GM23248 (cell line): ENCODE data around the gene DPYD. TPM values are rescaled to one million over a fixed set of nuclear protein-coding genes. Genes with fewer than 3 reads are reported as not detected.

Experiments
- DNase-seq: peaks from one replicate; pipeline ENCODE4 v3.0.0-alpha.2; 2015
- H2AFZ ChIP-seq: fragments of 200-600 bp; sonication (generic); 2 replicates; pipeline ENCODE4 v1.6.1; 2016; ENCODE audit warnings: antibody characterized with exemption
- H3F3A ChIP-seq: fragments of 200-600 bp; sonication (generic); 2 replicates; pipeline ENCODE4 v1.6.1; 2016; ENCODE audit warnings: mild to moderate bottlenecking, antibody characterized with exemption, mixed run types; ENCODE audit not compliant: insufficient read depth
- H3K27ac ChIP-seq: fragments of 200-600 bp; sonication (generic); 2 replicates; pipeline ENCODE4 v1.5.1; 2016; ENCODE audit warnings: mild to moderate bottlenecking
- H3K27me3 ChIP-seq: fragments of 200-600 bp; sonication (generic); replicated peaks from 2 replicates; pipeline ENCODE4 v1.6.1; 2016; ENCODE audit warnings: mild to moderate bottlenecking; ENCODE audit not compliant: insufficient read depth
- H3K36me3 ChIP-seq: fragments of 200-600 bp; sonication (generic); 2 replicates; pipeline ENCODE4 v1.6.1; 2016; ENCODE audit warnings: low read depth, mild to moderate bottlenecking
- H3K4me1 ChIP-seq: fragments of 200-600 bp; sonication (generic); 2 replicates; pipeline ENCODE4 v1.6.1; 2016; ENCODE audit warnings: mild to moderate bottlenecking; ENCODE audit not compliant: insufficient read depth
- H3K4me2 ChIP-seq: fragments of 200-600 bp; sonication (generic); one replicate; pipeline ENCODE4 v1.6.1; 2016; ENCODE audit warnings: mild to moderate bottlenecking; ENCODE audit not compliant: unreplicated experiment
- H3K4me3 ChIP-seq: fragments of 200-600 bp; sonication (generic); 2 replicates; pipeline ENCODE4 v1.5.1; 2016; ENCODE audit warnings: mild to moderate bottlenecking
- H3K79me2 ChIP-seq: fragments of 200-600 bp; sonication (generic); 2 replicates; pipeline ENCODE4 v1.6.1; 2016; ENCODE audit warnings: mild to moderate bottlenecking; ENCODE audit not compliant: insufficient read depth
- H3K9ac ChIP-seq: fragments of 200-600 bp; sonication (generic); 2 replicates; pipeline ENCODE4 v1.6.1; 2016; ENCODE audit warnings: mild to moderate bottlenecking
- H3K9me2 ChIP-seq: fragments of 200-600 bp; sonication (generic); 2 replicates; pipeline ENCODE4 v1.6.1; 2016; ENCODE audit warnings: mixed run types, mild to moderate bottlenecking, moderate library complexity; ENCODE audit not compliant: insufficient read depth
- H3K9me3 ChIP-seq: fragments of 200-600 bp; sonication (generic); one replicate; pipeline ENCODE4 v1.6.1; 2017; ENCODE audit warnings: low read depth
- H4K20me1 ChIP-seq: fragments of 200-600 bp; sonication (generic); 2 replicates; pipeline ENCODE4 v1.6.0; 2016; ENCODE audit not compliant: insufficient read depth
- EZH2 ChIP-seq: fragments of 200-600 bp; sonication (generic); IDR thresholded peaks from 2 replicates; pipeline ENCODE4 v1.6.1; 2018; ENCODE audit warnings: antibody characterized with exemption, mild to moderate bottlenecking; ENCODE audit not compliant: insufficient read depth, poor library complexity, severe bottlenecking
- EZH2phosphoT487 ChIP-seq: fragments of 200-600 bp; sonication (generic); IDR thresholded peaks from 2 replicates; pipeline ENCODE4 v1.6.1; 2018; ENCODE audit warnings: antibody characterized with exemption, moderate library complexity, mild to moderate bottlenecking, low read depth; ENCODE audit not compliant: insufficient read depth
- WGBS, 2 experiments: methylation state at CpG; one replicate each; pipeline ENCODE4 v1.1.6; 2015 to 2017; ENCODE audit warnings: low lambda C conversion rate in 2 of 2, low coverage in 1 of 2; ENCODE audit errors: missing lambda C conversion rate in 2 of 2; 5-methylcytosine and 5-hydroxymethylcytosine counted together
- in situ Hi-C: fragments of 300-500 bp; cut with MboI; formaldehyde crosslinking; loops from 2 replicates; pipeline ENCODE4 v1.15.0; 2020
- polyA plus RNA-seq: library from polyadenylated mRNA; unstranded; fragments of >200 nt; fragmentation: Nextera tagmentation; extraction: Ambion mirVana; gene quantifications from 2 replicates; pipeline ENCODE4 v1.2.1, GENCODE V29; 2016
- total RNA-seq: library from RNA; depleted of rRNA; stranded (reverse); fragments of >200 nt; shearing (Covaris generic); gene quantifications from 2 replicates; pipeline ENCODE4 v1.2.3, GENCODE V29; 2014

DPYD gene
- total and polyA plus RNA-seq, 2 experiments from 2014 or later, result 38.4 to 70.7 TPM

- Histone ChIP-seq H3K9ac (no peak overlapping the region), H3K27me3 (no peaks in the 10 kb centered on the region), H3K9me2 (no peaks in the 10 kb centered on the region), H3K36me3 (no peaks in the 10 kb centered on the region), H3K4me2 (no peak overlapping the region), H3K27ac (no peak overlapping the region), H3K4me1 (0 out of 2 replicates have a peak, but pooled peaks cover 8% of the 10 kb centered on the region), H3K4me3 (no peak overlapping the region), H3K9me3 (no peaks in the 10 kb centered on the region), H3K79me2 (no peaks in the 10 kb centered on the region), H4K20me1 (no peaks in the 10 kb centered on the region), H3F3A (no peaks in the 10 kb centered on the region), H2AFZ (no peak overlapping the region)
- TF ChIP-seq EZH2phosphoT487 (no peak), EZH2 (no peak)
- DNase-seq, result no peak
- in situ Hi-C loops, result no loop called here
- WGBS, 2 experiments, result 77 to 78% methylated on average over 2 of the region's 2 CpGs
Measured at GRCh38 chr1:97634758-97635157, 286.1 kb downstream of the DPYD start.

DNA sequence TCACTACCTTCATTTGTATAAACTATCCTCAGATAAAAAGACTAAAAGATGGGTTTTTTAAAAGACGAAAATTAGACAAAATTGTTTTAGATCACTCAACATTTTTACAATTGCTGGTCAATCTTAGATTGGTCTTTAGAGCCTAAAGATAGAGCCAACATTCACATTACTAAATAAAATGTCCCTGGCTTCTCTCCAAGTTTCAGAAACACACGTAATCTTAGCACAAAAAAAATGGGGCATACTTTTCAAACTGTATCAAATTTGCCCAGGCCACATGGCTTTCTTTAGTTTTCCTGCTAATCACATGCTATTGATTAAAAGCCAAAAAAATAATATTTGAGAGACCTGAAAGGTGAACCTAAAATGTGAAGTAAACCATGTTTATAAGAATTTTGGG, 288.1 kb downstream of the DPYD start:
- no peak overlapping the region for H3K27ac ChIP-seq
- WGBS, 2 experiments, result 84% methylated on average over 2 of the region's 2 CpGs
- no peak for DNase-seq

GRCh38 chr1:97632075-97632474, 288.8 kb downstream of the DPYD start:
- Histone ChIP-seq H3K4me2 (no peak overlapping the region), H3K4me3 (no peak overlapping the region), H2AFZ (no peak overlapping the region), H3F3A (no peaks in the 10 kb centered on the region), H4K20me1 (no peaks in the 10 kb centered on the region), H3K9ac (no peak overlapping the region), H3K36me3 (no peaks in the 10 kb centered on the region), H3K27ac (no peak overlapping the region), H3K79me2 (no peaks in the 10 kb centered on the region), H3K9me2 (no peaks in the 10 kb centered on the region), H3K4me1 (0 out of 2 replicates have a peak, but pooled peaks cover 2% of the 10 kb centered on the region), H3K27me3 (no peaks in the 10 kb centered on the region), H3K9me3 (no peaks in the 10 kb centered on the region)
- in situ Hi-C loops, result no loop called here
- no peak for DNase-seq
- TF ChIP-seq EZH2phosphoT487, result no peak
- no peak for TF ChIP-seq EZH2
- WGBS, 2 experiments, result 64 to 70% methylated on average over 4 of the region's 4 CpGs

More for the DNA sequence above, 288.1 kb downstream of the DPYD start:
- Histone ChIP-seq H3K4me3 (no peak overlapping the region), H3K9me2 (no peaks in the 10 kb centered on the region), H3K9me3 (no peaks in the 10 kb centered on the region), H3K4me1 (0 out of 2 replicates have a peak, but pooled peaks cover 8% of the 10 kb centered on the region), H3F3A (no peaks in the 10 kb centered on the region), H2AFZ (no peak overlapping the region), H4K20me1 (no peaks in the 10 kb centered on the region), H3K36me3 (no peaks in the 10 kb centered on the region), H3K4me2 (no peak overlapping the region), H3K9ac (no peak overlapping the region), H3K79me2 (no peaks in the 10 kb centered on the region), H3K27me3 (no peaks in the 10 kb centered on the region)
- TF ChIP-seq EZH2phosphoT487 (no peak), EZH2 (no peak)
- in situ Hi-C loops, result no loop called here

DNA sequence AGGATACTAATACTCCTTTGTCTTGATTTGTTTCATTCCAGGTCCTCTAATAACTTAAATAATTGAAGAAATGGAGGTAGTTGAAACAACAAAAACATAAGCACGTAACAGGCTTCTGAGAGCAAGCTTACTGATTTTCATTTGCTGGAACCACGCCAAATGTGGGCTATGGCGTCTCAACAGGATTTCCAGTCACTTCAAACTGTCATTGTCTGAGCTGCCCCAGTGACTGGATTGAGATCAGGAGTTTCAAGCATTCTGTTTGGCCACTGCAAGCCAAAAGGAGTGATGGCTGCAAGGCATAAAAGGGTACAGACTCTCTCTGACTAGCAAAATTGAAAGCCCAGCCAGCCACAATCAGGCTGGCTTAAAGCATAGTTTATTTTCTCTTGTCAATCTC, 289.9 kb downstream of the DPYD start:
- Histone ChIP-seq H3K27ac (no peak overlapping the region), H4K20me1 (no peaks in the 10 kb centered on the region), H3K27me3 (no peaks in the 10 kb centered on the region), H3K9ac (no peak overlapping the region), H3K4me3 (no peak overlapping the region), H3K79me2 (no peaks in the 10 kb centered on the region), H3K9me3 (no peaks in the 10 kb centered on the region), H3K4me1 (no peaks in the 10 kb centered on the region), H2AFZ (no peak overlapping the region), H3K36me3 (no peaks in the 10 kb centered on the region; the same call in 1 of the 2 replicates), H3K4me2 (no peak overlapping the region), H3K9me2 (no peaks in the 10 kb centered on the region), H3F3A (no peaks in the 10 kb centered on the region)
- 64 to 83% methylated on average over 3 of the region's 3 CpGs for WGBS, 2 experiments
- no peak for DNase-seq
- in situ Hi-C loops, result no loop called here
- no peak for TF ChIP-seq EZH2
- no peak for TF ChIP-seq EZH2phosphoT487

GRCh38 chr1:97630281-97630680, 290.6 kb downstream of the DPYD start:
- no peak overlapping the region for H3K4me3 ChIP-seq
- WGBS, 2 experiments, result 100% methylated on average over 1 of the region's 1 CpG
- H3K79me2 ChIP-seq, result no peaks in the 10 kb centered on the region
- TF ChIP-seq EZH2phosphoT487 (no peak), EZH2 (no peak)
- no peak overlapping the region for H3K4me2 ChIP-seq
- no peaks in the 10 kb centered on the region for H3K4me1 ChIP-seq
- in situ Hi-C loops, result no loop called here
- H4K20me1 ChIP-seq, result no peaks in the 10 kb centered on the region
- H3K9me2 ChIP-seq, result no peaks in the 10 kb centered on the region
- H2AFZ ChIP-seq, result no peak overlapping the region
- no peaks in the 10 kb centered on the region for H3F3A ChIP-seq
- DNase-seq, result no peak
- no peak overlapping the region for H3K27ac ChIP-seq
- no peaks in the 10 kb centered on the region for H3K27me3 ChIP-seq
- no peaks in the 10 kb centered on the region for H3K9me3 ChIP-seq
- H3K36me3 ChIP-seq, result no peaks in the 10 kb centered on the region; the same call in 1 of the 2 replicates
- H3K9ac ChIP-seq, result no peak overlapping the region
